Measurements from ENCODE around the gene COMMD6. TPM values are rescaled to one million over a fixed set of nuclear protein-coding genes. Genes with fewer than 3 reads are reported as not detected.

COMMD6 gene
- total and polyA plus RNA-seq, 2 of the 4 experiments (the other 2 are of a cell fraction): 63.5 to 144 TPM

DNA sequence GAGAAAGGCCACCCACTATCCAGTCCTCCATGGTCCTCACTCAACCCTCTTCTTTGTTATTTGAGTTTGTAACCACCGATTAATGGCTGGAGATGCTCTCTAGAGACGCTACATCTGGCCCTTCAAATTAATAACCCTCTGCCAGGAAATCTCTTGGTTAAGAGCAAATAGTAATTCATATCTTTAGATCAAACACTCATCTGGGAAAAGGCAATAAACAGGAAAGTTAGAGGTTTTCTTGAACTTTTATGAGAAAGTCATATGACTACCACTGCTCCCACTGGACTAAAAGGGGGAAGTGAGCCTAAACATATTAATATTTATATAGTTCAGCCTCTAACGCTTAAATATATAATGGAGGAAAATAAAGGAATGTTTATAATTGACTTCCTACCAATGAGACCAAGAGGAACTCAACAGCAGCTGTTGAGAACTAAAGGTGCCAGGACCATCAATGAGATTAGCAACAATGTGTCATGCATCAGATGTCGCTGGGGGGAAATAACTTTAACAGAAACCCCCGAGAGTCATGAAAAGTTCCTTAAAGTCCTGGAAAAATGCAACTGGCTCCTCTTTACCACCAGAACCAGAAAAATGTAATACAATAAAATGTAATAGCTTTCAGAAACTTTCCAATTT is 58.4 kb downstream of the COMMD6 start:
- Histone ChIP-seq H2BK5ac (ENCODE audit: low read depth, low read length, poor library complexity, severe bottlenecking) (no peak overlapping the region), H3K9me1 (ENCODE audit: insufficient read depth, low read length) (no peaks in the 10 kb centered on the region), H2AK9ac (replicated peaks; ENCODE audit: low read depth, low read length, poor library complexity) (no peak overlapping the region), H3K9me3 (ENCODE audit: control insufficient read depth, insufficient read depth, low read length) (no peaks in the 10 kb centered on the region), H3K4me3 (ENCODE audit: insufficient read depth, low read depth, low read length) (no peak overlapping the region), H2AFZ (replicated peaks; ENCODE audit: low read length, poor library complexity) (no peak overlapping the region), H3K79me1 (ENCODE audit: low read depth in 1 of 2, low read length in 2 of 2) (peaks cover 13 to 24% of the 10 kb centered on the region in 2 experiments), H2BK120ac (ENCODE audit: low read depth, low read length) (no peak overlapping the region), H3K27me3 (ENCODE audit: control insufficient read depth, insufficient read depth, low read length) (no peaks in the 10 kb centered on the region), H3K14ac (replicated peaks; ENCODE audit: low read depth, low read length) (no peak overlapping the region), H2BK20ac (ENCODE audit: low read depth, low read length) (no peak overlapping the region), H3K27ac (ENCODE audit: insufficient read depth, low read length) (no peak overlapping the region), H4K5ac (ENCODE audit: low read depth, low read length) (no peak overlapping the region), H3K4me1 (ENCODE audit: control insufficient read depth, insufficient read depth, low read length) (no peaks in the 10 kb centered on the region), H3K36me3 (ENCODE audit: control insufficient read depth, insufficient read depth, low read length) (no peaks in the 10 kb centered on the region), H3K9ac (ENCODE audit: low read depth, low read length) (no peak overlapping the region), H2BK15ac (ENCODE audit: low read depth, low read length) (no peak overlapping the region), H3K56ac (ENCODE audit: extremely low read depth, insufficient read depth, low read length) (no peak overlapping the region), H4K8ac (ENCODE audit: low read depth in 2 of 2, low read length in 2 of 2) (no peak overlapping the region), H3K4me2 (ENCODE audit: low read depth, low read length) (no peak overlapping the region), H3K23ac (ENCODE audit: low read depth, low read length) (no peak overlapping the region), H4K20me1 (ENCODE audit: insufficient read depth, low read length) (0 out of 2 replicates have a peak, but pooled peaks cover 3% of the 10 kb centered on the region), H3K18ac (ENCODE audit: low read depth, low read length) (no peak overlapping the region), H3K4ac (ENCODE audit: low read depth, low read length) (no peak overlapping the region), H4K91ac (ENCODE audit: insufficient read depth, low read depth, low read length) (no peak overlapping the region), H2AK5ac (ENCODE audit: low read depth, low read length) (no peak overlapping the region)
- POLR2A ChIA-PET (ENCODE audit: unreplicated experiment): no interaction called here
- ATAC-seq (ENCODE audit: low read depth) (no peak), DNase-seq (no peak)
- WGBS, 2 experiments (ENCODE audit: extremely low coverage in 2 of 2, insufficient read length in 1 of 2): no CpG with 5 or more reads among the region's 5 CpGs
- no TSS peak for BruUV-seq (replicated peaks)
- intact Hi-C loops (cut with micrococcal nuclease): no loop called here
- in situ Hi-C loops (cut with MboI; ENCODE audit: low sequenced_read_pairs): no loop called here
- CTCF ChIA-PET: no interaction called here
- dilution Hi-C loops (cut with HindIII; ENCODE audit: low sequenced_read_pairs, unreplicated experiment): no loop called here
- TF ChIP-seq CHD1 (IDR thresholded peaks at IDR 0.05; ENCODE audit: low read depth, low read length) (no peak), MXI1 (IDR thresholded peaks at IDR 0.05; ENCODE audit: borderline replicate concordance, low read depth, low read length) (no peak), BHLHE40 (IDR thresholded peaks at IDR 0.05; ENCODE audit: low read depth, low read length) (no peak), CEBPB (IDR thresholded peaks at IDR 0.05; ENCODE audit: low read depth, low read length) (no peak), RCOR1 (IDR thresholded peaks at IDR 0.05; ENCODE audit: insufficient replicate concordance, low read length) (no peak), NFE2L2 (IDR thresholded peaks at IDR 0.05; ENCODE audit: low read depth, low read length) (no peak), SMC3 (IDR thresholded peaks at IDR 0.05; ENCODE audit: low read depth, low read length) (no peak), RFX5 (IDR thresholded peaks at IDR 0.05; ENCODE audit: low read depth, low read length) (no peak)
- TF ChIP-seq, protein P1, sequence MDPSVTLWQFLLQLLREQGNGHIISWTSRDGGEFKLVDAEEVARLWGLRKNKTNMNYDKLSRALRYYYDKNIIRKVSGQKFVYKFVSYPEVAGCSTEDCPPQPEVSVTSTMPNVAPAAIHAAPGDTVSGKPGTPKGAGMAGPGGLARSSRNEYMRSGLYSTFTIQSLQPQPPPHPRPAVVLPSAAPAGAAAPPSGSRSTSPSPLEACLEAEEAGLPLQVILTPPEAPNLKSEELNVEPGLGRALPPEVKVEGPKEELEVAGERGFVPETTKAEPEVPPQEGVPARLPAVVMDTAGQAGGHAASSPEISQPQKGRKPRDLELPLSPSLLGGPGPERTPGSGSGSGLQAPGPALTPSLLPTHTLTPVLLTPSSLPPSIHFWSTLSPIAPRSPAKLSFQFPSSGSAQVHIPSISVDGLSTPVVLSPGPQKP (IDR thresholded peaks at IDR 0.05; ENCODE audit: borderline replicate concordance, low read depth, low read length): no peak
- TF ChIP-seq, protein P2, sequence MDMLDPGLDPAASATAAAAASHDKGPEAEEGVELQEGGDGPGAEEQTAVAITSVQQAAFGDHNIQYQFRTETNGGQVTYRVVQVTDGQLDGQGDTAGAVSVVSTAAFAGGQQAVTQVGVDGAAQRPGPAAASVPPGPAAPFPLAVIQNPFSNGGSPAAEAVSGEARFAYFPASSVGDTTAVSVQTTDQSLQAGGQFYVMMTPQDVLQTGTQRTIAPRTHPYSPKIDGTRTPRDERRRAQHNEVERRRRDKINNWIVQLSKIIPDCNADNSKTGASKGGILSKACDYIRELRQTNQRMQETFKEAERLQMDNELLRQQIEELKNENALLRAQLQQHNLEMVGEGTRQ (IDR thresholded peaks at IDR 0.05; ENCODE audit: low read depth, low read length): no peak
- TF ChIP-seq, protein P3, sequence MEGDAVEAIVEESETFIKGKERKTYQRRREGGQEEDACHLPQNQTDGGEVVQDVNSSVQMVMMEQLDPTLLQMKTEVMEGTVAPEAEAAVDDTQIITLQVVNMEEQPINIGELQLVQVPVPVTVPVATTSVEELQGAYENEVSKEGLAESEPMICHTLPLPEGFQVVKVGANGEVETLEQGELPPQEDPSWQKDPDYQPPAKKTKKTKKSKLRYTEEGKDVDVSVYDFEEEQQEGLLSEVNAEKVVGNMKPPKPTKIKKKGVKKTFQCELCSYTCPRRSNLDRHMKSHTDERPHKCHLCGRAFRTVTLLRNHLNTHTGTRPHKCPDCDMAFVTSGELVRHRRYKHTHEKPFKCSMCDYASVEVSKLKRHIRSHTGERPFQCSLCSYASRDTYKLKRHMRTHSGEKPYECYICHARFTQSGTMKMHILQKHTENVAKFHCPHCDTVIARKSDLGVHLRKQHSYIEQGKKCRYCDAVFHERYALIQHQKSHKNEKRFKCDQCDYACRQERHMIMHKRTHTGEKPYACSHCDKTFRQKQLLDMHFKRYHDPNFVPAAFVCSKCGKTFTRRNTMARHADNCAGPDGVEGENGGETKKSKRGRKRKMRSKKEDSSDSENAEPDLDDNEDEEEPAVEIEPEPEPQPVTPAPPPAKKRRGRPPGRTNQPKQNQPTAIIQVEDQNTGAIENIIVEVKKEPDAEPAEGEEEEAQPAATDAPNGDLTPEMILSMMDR (conservative IDR thresholded peaks at IDR 0.05; ENCODE audit: low read depth, low read length): no peak

All from IMR-90 (cell line).